EH (cell line): ENCODE results near the gene CACNA1I.
"Not testable (repeated sequence)": the region's sequence is repeated elsewhere in the genome, so short reads cannot be mapped to it uniquely, and the experiment has no call there.

Experiments used
- DNase-seq: peaks from one replicate; pipeline ENCODE4 v3.0.0-alpha.2; 2015; ENCODE audit warnings: low read depth

CACNA1I gene

GRCh38 chr22:39570665-39571064 lies at the start of gene CACNA1I:
Gene CACNA1I (plus strand): TSS chr22:39570753. CDS start chr22:39570753, 0 bp downstream.
- no peak for DNase-seq

GRCh38 chr22:39521106-39521885 lies 49.3 kb upstream of the CACNA1I start:
- peak; percentile 85 for DNase-seq

GRCh38 chr22:39522091-39522490 lies 48.5 kb upstream of the CACNA1I start:
- not testable (repeated sequence) for DNase-seq

- DNase-seq: peak; percentile 78
Measured at GRCh38 chr22:39522567-39523300, 47.8 kb upstream of the CACNA1I start.

DNA sequence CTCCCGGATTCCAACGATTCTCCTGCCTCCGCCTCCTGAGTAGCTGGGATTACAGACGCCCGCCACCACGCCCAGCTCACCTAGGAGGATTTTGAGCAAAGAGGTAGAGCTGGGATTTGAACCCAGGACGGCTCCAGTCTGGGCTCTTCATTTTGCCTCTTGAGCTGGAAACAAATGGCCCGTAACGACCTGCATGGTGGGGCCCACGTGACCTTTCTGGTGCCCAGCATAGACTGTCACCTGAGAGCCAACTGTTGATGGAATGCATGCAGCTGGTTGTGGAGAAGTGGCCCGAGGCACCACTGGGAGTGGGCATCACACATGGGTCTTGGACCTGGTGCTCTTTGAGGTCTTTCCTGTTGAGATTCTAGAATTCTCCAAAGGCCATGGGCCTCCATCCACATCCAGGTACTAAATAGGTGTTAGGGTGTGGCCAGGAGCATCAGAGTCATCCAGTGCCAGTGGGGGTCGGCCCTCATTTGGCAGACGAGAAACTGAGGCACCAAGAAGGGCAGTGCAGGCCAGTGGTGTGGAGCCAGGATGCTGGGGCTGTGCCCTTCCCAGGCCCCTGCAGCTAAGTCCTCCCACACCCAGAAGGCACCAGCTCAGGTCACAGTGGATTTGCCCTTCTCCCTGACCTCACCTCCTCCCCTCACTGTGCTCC lies 46.3 kb upstream of the CACNA1I start:
- peak; percentile 33 for DNase-seq

- peak; percentile 18 for DNase-seq
Measured at GRCh38 chr22:39524753-39525657, 45.5 kb upstream of the CACNA1I start.

DNA sequence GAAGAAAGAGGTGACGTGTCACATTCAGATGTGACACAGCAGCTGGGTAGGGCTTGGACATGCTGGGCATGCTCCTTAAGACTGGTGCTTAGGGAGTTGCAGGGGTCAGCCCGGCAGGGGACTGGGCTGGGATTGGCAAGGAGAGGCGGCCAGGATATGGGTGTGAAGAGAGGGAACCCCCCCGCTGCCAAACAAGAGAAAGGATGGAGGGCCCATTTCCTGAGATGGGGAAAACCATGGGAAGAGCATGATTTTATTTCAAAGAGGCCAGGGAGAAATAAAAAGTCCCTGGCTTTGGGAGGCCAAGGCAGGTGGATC lies 44.9 kb upstream of the CACNA1I start:
- no peak for DNase-seq

- DNase-seq: peak; percentile 11
Measured at GRCh38 chr22:39526736-39527171, 43.8 kb upstream of the CACNA1I start.

DNA sequence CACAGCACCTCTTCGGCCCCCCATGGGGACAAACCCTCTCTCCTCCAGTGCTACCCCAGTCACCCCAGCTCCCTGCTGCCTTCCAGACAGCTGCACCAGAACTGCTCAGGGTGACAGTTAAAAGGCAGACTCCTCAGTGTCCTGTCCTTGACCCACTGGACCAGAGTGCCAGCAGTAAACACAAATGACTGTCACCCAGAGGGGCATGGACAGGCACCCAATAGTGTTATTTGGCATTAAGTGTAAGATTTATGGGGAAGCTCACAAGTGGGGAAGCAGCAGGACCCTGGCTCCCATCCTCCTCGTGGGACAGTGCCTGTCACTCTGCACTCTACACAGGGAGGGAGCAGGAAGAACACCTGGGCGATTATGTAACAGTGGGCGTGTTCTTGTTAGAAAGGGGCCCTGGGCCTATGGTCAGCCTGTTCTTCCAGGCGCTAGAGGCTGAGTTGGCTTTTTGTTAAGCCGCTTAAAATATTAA lies 43.0 kb upstream of the CACNA1I start:
- peak; percentile 15 for DNase-seq

DNA sequence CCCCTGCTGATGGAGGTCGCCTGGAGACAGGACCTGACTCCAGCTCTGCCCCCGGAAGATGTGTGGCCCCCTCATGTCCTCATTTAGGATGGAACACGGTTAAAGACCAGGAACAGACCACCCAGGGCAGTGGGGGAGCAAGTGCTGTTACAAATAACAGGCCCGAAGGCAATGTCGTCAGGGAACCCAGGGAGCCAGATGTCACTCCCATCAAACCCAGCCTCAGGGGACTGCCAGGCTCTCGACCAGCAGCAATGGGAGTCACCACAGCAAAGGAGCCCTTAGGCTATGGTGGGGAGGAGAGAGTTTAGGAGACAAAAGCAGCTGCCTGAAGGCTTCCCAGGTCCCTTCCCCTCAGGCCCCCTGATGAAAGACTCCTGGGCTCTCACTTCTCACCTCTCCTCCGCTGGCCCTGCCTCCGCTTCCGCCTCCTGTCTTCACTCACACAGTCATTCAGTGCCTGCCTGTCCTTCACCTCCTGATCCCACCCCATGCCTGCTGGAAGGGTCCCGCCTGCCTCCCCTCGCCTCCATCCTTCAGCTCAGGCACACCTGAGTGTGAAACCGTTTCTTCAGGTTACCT lies 42.4 kb upstream of the CACNA1I start:
- peak; percentile 36 for DNase-seq

GRCh38 chr22:39528681-39529486 lies 41.7 kb upstream of the CACNA1I start:
- DNase-seq: peak; percentile 84

GRCh38 chr22:39529487-39529851 lies 41.1 kb upstream of the CACNA1I start:
- DNase-seq: no peak

GRCh38 chr22:39530116-39530515 lies 40.4 kb upstream of the CACNA1I start:
- DNase-seq: no peak

DNA sequence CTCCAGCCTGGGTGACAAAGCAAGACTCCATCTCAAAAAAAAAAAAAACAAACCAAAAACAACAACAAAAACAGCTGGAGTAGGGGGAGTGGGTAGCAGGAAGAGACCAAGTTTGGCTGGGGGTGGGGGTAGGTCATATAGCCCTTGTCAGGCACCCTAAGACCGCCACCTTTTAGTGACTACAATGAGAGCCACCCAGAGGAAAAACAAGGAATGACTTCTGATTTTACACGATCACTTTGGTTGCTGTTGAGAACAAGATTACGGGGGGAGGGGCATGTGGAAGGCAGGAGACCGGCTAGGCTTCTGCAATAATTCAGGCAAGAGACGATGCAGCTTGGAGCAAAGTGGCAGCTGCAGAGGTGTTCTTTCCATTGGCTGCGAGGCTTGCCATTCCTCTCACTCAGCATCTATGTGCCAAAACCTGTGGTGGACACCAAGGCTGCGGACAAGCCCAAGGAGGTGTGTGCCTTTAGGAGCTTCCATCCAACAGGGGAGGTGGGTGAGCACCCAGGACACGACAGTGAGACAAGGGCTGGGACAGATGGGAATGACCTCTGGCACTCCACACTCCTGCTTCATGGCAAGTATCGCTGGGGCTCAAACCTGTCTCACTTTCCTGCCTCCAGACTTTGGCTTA lies 39.7 kb upstream of the CACNA1I start:
- peak; percentile 46 for DNase-seq

- DNase-seq: peak; percentile 100
Measured at GRCh38 chr22:39532215-39533073, 38.1 kb upstream of the CACNA1I start, which contains the start of gene RPS19BP1. Gene RPS19BP1 (minus strand): TSS chr22:39532748. CDS start chr22:39532738, 10 bp downstream.

- no peak for DNase-seq
Measured at GRCh38 chr22:39534092-39534506, 36.5 kb upstream of the CACNA1I start.

GRCh38 chr22:39534591-39535356 lies 35.8 kb upstream of the CACNA1I start:
- peak; percentile 74 for DNase-seq

DNA sequence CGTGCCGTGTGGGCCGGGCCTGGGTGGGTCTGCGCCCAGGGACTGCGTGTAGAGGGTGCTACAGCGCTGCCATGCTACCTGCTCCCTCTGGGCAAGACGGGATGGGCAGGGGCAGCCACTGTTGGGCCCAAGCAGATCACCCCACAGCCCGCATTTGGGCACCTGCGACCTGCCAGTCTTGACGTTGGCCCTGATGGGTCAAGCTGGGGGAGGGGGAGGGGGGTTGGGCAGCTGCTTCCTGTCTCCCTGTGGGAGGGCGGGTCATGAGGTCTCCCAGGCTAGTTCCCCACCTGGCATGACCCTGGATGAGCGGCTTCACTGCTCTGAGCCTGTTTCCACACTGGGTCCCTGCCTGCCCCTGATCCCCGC lies 35.2 kb upstream of the CACNA1I start:
- DNase-seq: no peak
